ENCODE results near the gene CDKN2B-AS1.

The CDKN2B-AS1 gene

GRCh38 chr9:21993007-21993406 is 1.6 kb upstream of the CDKN2B-AS1 start:
- H3K36me3 ChIP-seq (ENCODE audit: control insufficient read depth in 2 of 2, insufficient read depth in 1 of 2, low read length in 2 of 2), result peaks cover 0 to 19% of the 10 kb centered on the region in 2 experiments; a peak in 1 of 3 replicates
- H3K4me1 ChIP-seq (ENCODE audit: control insufficient read depth, insufficient read depth, low read length), result peaks cover 5% of the 10 kb centered on the region; the same call in 1 of the 2 replicates
- H3K27ac ChIP-seq (ENCODE audit: extremely low read depth, low read depth, low read length), result peak overlapping the region; percentile 99
- no peaks in the 10 kb centered on the region for H3K9me3 ChIP-seq (ENCODE audit: control insufficient read depth, insufficient read depth, low read depth, low read length)
- POLR2A ChIA-PET, result interaction anchor here (0.9 to 7.6 kb wide), 9 partner anchors 9 to 246 kb away, joined by 3 to 156 read pairs (median 7); partner anchors contain the start of gene CDKN2B
- peak overlapping the region; percentile 59 for H3K4me3 ChIP-seq (ENCODE audit: low read depth, low read length)
- CTCF ChIA-PET, result interaction anchor here (0.7 to 5.9 kb wide), 6 partner anchors 10 to 251 kb away, joined by 3 to 45 read pairs (median 6); partner anchors contain the start of gene CDKN2B
- TF ChIP-seq ZNF449 (tag by site-specific recombination; IDR thresholded peaks at IDR 0.05), result 0 out of 2 replicates have a peak, but pooled peaks have one; percentile 11
- TF ChIP-seq, protein P1, sequence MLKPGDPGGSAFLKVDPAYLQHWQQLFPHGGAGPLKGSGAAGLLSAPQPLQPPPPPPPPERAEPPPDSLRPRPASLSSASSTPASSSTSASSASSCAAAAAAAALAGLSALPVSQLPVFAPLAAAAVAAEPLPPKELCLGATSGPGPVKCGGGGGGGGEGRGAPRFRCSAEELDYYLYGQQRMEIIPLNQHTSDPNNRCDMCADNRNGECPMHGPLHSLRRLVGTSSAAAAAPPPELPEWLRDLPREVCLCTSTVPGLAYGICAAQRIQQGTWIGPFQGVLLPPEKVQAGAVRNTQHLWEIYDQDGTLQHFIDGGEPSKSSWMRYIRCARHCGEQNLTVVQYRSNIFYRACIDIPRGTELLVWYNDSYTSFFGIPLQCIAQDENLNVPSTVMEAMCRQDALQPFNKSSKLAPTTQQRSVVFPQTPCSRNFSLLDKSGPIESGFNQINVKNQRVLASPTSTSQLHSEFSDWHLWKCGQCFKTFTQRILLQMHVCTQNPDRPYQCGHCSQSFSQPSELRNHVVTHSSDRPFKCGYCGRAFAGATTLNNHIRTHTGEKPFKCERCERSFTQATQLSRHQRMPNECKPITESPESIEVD (tag by site-specific recombination; IDR thresholded peaks at IDR 0.05), result peak; percentile 92
- TF ChIP-seq WT1 (tag by site-specific recombination; IDR thresholded peaks at IDR 0.05), result no peak

- H3K27ac ChIP-seq (ENCODE audit: extremely low read depth, low read depth, low read length), result peak within 1 kb of the TSS; percentile 99
- POLR2A ChIA-PET, result interaction anchor here (0.6 to 7.6 kb wide), 24 partner anchors 9 to 435 kb away, joined by 3 to 156 read pairs (median 4); partner anchors contain the start of gene CDKN2B
- peaks cover 5% of the 10 kb centered on the region; the same call in 1 of the 2 replicates for H3K4me1 ChIP-seq (ENCODE audit: control insufficient read depth, insufficient read depth, low read length)
- H3K36me3 ChIP-seq (ENCODE audit: control insufficient read depth in 2 of 2, insufficient read depth in 1 of 2, low read length in 2 of 2), result peaks cover 0 to 17% of the 10 kb centered on the region in 2 experiments; a peak in 1 of 3 replicates
- H3K4me3 ChIP-seq (ENCODE audit: low read depth, low read length), result peak within 1 kb of the TSS; percentile 59
- CTCF ChIA-PET, result interaction anchor here (0.5 to 5.9 kb wide), 9 partner anchors 9 to 369 kb away, joined by 3 to 30 read pairs (median 4); partner anchors contain the start of gene CDKN2B
- no peaks in the 10 kb centered on the region for H3K9me3 ChIP-seq (ENCODE audit: control insufficient read depth, insufficient read depth, low read depth, low read length)
- no peak for TF ChIP-seq ZNF777 (tag by site-specific recombination; IDR thresholded peaks at IDR 0.05; ENCODE audit: borderline replicate concordance)
- TF ChIP-seq ZNF561 (tag by site-specific recombination; IDR thresholded peaks at IDR 0.05; ENCODE audit: borderline replicate concordance), result no peak; the same call in 1 of the 2 replicates
- TF ChIP-seq, protein P2, sequence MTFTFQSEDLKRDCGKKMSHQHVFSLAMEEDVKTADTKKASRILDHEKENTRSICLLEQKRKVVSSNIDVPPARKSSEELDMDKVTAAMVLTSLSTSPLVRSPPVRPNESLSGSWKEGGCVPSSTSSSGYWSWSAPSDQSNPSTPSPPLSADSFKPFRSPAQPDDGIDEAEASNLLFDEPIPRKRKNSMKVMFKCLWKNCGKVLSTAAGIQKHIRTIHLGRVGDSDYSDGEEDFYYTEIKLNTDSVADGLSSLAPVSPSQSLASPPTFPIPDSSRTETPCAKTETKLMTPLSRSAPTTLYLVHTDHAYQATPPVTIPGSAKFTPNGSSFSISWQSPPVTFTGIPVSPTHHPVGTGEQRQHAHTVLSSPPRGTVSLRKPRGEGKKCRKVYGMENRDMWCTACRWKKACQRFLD (tag by site-specific recombination; IDR thresholded peaks at IDR 0.05), result no peak
- TF ChIP-seq ZNF658 (tag by site-specific recombination; IDR thresholded peaks at IDR 0.05), result no peak
- TF ChIP-seq, protein P3, sequence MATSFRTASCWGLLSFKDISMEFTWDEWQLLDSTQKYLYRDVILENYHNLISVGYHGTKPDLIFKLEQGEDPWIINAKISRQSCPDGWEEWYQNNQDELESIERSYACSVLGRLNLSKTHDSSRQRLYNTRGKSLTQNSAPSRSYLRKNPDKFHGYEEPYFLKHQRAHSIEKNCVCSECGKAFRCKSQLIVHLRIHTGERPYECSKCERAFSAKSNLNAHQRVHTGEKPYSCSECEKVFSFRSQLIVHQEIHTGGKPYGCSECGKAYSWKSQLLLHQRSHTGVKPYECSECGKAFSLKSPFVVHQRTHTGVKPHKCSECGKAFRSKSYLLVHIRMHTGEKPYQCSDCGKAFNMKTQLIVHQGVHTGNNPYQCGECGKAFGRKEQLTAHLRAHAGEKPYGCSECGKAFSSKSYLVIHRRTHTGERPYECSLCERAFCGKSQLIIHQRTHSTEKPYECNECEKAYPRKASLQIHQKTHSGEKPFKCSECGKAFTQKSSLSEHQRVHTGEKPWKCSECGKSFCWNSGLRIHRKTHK (tag by site-specific recombination; IDR thresholded peaks at IDR 0.05), result no peak
- no peak for TF ChIP-seq ZNF560 (tag by site-specific recombination; IDR thresholded peaks at IDR 0.05; ENCODE audit: borderline replicate concordance)
- peak; percentile 30; the same call in 1 of the 2 replicates for TF ChIP-seq ZNF660 (tag by site-specific recombination; IDR thresholded peaks at IDR 0.05)
- no peak for TF ChIP-seq ZNF146 (tag by site-specific recombination; IDR thresholded peaks at IDR 0.05)
- peak; percentile 77; the same call in 1 of the 2 replicates for TF ChIP-seq GLIS2 (tag by site-specific recombination; IDR thresholded peaks at IDR 0.05)
- peak; percentile 28 for TF ChIP-seq ZBTB17 (tag by site-specific recombination; IDR thresholded peaks at IDR 0.05)
- TF ChIP-seq ZNF350 (tag by site-specific recombination; IDR thresholded peaks at IDR 0.05), result no peak
- TF ChIP-seq ZNF792 (tag by site-specific recombination; IDR thresholded peaks at IDR 0.05), result no peak
- no peak for TF ChIP-seq ZNF404 (tag by site-specific recombination; IDR thresholded peaks at IDR 0.05)
- 0 out of 2 replicates have a peak, but pooled peaks have one; percentile 4 for TF ChIP-seq GFI1B (tag by site-specific recombination; IDR thresholded peaks at IDR 0.05)
- TF ChIP-seq ZFHX2 (tag by site-specific recombination; conservative IDR thresholded peaks at IDR 0.05), result 0 out of 2 replicates have a peak, but pooled peaks have one; percentile 41
- no peak for TF ChIP-seq ZNF530 (tag by site-specific recombination; IDR thresholded peaks at IDR 0.05; ENCODE audit: low read depth)
- no peak for TF ChIP-seq ZNF585B (tag by site-specific recombination; IDR thresholded peaks at IDR 0.05)
- TF ChIP-seq ZNF785 (tag by site-specific recombination; IDR thresholded peaks at IDR 0.05), result no peak
- TF ChIP-seq ZNF555 (tag by site-specific recombination; conservative IDR thresholded peaks at IDR 0.05), result no peak
- no peak for TF ChIP-seq ZNF791 (tag by site-specific recombination; IDR thresholded peaks at IDR 0.05)
- TF ChIP-seq KLF9 (tag by site-specific recombination; IDR thresholded peaks at IDR 0.05; ENCODE audit: low read depth), result peak; percentile 35; the same call in 1 of the 2 replicates
- TF ChIP-seq ZNF324 (tag by site-specific recombination; IDR thresholded peaks at IDR 0.05), result 0 out of 2 replicates have a peak, but pooled peaks have one; percentile 22
- no peak for TF ChIP-seq ZBTB6 (tag by site-specific recombination; IDR thresholded peaks at IDR 0.05)
- TF ChIP-seq ZNF830 (tag by site-specific recombination; IDR thresholded peaks at IDR 0.05; ENCODE audit: low read depth), result no peak
Observed at GRCh38 chr9:21993893-21994555, 567 bp upstream of the CDKN2B-AS1 start, which contains the start of gene CDKN2A. Gene CDKN2A, minus strand, starts transcription at chr9:21994392.
